Glutamatergic neuron (in vitro differentiated cells): Measurements from ENCODE around the gene EMID1. TPM values are rescaled to one million over a fixed set of nuclear protein-coding genes. Genes with fewer than 3 reads are reported as not detected.

Source experiments
- DNase-seq: peaks from one replicate; pipeline ENCODE4 v3.0.0; 2022
- H3K27ac Mint-ChIP-seq: one replicate; pipeline ENCODE4 v1.8.0; 2020; ENCODE audit warnings: mild to moderate bottlenecking, mixed read lengths, inconsistent platforms; ENCODE audit not compliant: unreplicated experiment
- H3K27me3 Mint-ChIP-seq: one replicate; pipeline ENCODE4 v1.8.0; 2020; ENCODE audit warnings: mild to moderate bottlenecking, moderate library complexity, mixed read lengths, inconsistent platforms; ENCODE audit not compliant: unreplicated experiment
- H3K36me3 Mint-ChIP-seq: one replicate; pipeline ENCODE4 v1.8.0; 2020; ENCODE audit warnings: mild to moderate bottlenecking, mixed read lengths, inconsistent platforms; ENCODE audit not compliant: unreplicated experiment
- H3K4me1 Mint-ChIP-seq: one replicate; pipeline ENCODE4 v1.8.0; 2020; ENCODE audit warnings: mild to moderate bottlenecking, low read depth, mixed read lengths, inconsistent platforms; ENCODE audit not compliant: unreplicated experiment
- H3K4me3 Mint-ChIP-seq: one replicate; pipeline ENCODE4 v1.8.0; 2020; ENCODE audit warnings: mild to moderate bottlenecking, mixed read lengths, inconsistent platforms; ENCODE audit not compliant: unreplicated experiment
- H3K9me3 Mint-ChIP-seq: one replicate; pipeline ENCODE4 v1.8.0; 2020; ENCODE audit warnings: mild to moderate bottlenecking, moderate library complexity, mixed read lengths, inconsistent platforms; ENCODE audit not compliant: unreplicated experiment
- total RNA-seq: library from RNA; stranded (reverse); fragmentation: NEBNext Ultra II Directional; extraction: Animal tissue kit (Norgen Biotek cat#: 25700); gene quantifications from one replicate; pipeline ENCODE4 v1.2.1, GENCODE V29; 2021; ENCODE audit not compliant: unreplicated experiment
- TF ChIP-seq, protein P1 (sequence below): fragments of 200-600 bp; sonication (generic); IDR thresholded peaks from one replicate; pipeline ENCODE4 v1.5.0; 2021; ENCODE audit not compliant: partially characterized antibody, unreplicated experiment

The EMID1 gene
- total RNA-seq, 1 donor from 2014 or later: 0.76 TPM

DNA sequence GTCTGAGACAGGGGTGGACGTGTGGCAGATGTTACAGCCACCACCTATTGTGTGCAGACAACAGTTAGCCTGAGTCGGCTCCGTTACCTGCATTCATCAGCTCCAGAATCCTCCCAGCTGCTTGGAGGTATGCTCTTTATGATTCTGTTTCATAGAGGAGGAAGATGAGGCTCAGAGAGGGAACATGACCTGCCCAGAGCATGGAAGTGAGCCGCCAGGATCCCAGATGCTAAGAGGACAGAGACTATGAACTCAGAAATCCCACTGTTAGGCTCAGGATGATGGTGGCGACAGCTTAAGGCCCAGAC is 1.5 kb downstream of the EMID1 start:
- H3K27ac Mint-ChIP-seq: no peak overlapping the region
- H3K27me3 Mint-ChIP-seq: peaks cover 6% of the 10 kb centered on the region

DNA sequence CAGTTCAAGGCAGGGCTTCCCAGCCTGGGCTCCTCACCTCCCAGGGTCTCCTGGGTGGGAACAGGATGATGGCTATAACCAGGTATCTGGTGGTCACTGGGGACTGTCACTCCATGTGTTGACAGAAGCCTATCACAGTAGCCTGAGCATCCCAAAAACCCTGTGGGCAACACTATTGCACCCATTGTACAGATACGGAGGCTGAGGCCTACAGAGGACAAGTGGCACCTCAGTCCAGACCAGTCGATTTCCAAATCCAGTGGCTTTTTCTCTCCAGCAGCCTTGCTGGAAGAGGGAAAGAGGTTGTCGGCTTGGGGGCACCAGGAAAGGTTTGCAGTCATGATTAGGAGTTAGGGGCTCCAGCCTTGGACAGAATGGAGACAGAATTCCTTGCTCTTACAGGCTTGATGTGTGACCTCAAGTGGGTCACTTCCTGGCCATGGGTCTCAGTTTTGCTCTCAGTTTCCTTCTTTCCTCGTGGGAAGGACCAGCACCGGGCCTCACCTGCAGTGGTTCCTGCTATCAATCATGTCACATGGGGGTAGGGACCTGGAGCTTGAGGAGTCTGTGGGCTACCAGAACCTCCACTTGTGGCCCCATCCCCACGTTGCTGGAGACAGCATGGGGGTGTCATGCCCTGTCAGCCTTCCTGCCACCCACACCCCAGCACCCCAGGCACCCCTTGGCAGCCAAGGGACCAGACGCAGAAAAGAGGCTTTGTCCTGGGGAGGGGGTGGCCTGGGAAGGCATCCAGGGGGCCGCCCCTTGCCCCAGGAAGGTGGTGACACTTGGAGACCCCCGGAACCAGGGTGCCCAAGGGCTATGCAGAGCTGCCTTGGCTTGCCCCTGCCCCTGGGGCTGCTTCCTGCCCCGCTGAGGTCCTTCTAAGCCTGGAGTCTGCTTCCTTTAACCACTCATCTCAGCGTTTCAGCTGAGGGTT is 2.1 kb downstream of the EMID1 start:
- DNase-seq: no peak
- Mint-ChIP-seq H3K36me3 (no peaks in the 10 kb centered on the region), H3K9me3 (peaks cover 8% of the 10 kb centered on the region), H3K27me3 (peaks cover 6% of the 10 kb centered on the region), H3K27ac (no peak overlapping the region), H3K4me1 (peaks cover 1% of the 10 kb centered on the region), H3K4me3 (no peak overlapping the region)
- TF ChIP-seq, protein P1, sequence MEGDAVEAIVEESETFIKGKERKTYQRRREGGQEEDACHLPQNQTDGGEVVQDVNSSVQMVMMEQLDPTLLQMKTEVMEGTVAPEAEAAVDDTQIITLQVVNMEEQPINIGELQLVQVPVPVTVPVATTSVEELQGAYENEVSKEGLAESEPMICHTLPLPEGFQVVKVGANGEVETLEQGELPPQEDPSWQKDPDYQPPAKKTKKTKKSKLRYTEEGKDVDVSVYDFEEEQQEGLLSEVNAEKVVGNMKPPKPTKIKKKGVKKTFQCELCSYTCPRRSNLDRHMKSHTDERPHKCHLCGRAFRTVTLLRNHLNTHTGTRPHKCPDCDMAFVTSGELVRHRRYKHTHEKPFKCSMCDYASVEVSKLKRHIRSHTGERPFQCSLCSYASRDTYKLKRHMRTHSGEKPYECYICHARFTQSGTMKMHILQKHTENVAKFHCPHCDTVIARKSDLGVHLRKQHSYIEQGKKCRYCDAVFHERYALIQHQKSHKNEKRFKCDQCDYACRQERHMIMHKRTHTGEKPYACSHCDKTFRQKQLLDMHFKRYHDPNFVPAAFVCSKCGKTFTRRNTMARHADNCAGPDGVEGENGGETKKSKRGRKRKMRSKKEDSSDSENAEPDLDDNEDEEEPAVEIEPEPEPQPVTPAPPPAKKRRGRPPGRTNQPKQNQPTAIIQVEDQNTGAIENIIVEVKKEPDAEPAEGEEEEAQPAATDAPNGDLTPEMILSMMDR: no peak

More for the DNA sequence above, 1.5 kb downstream of the EMID1 start:
- Mint-ChIP-seq H3K4me3 (no peak overlapping the region), H3K36me3 (no peaks in the 10 kb centered on the region), H3K9me3 (peaks cover 8% of the 10 kb centered on the region), H3K4me1 (peaks cover 3% of the 10 kb centered on the region)
- TF ChIP-seq, protein P1: no peak
- DNase-seq: no peak

DNA sequence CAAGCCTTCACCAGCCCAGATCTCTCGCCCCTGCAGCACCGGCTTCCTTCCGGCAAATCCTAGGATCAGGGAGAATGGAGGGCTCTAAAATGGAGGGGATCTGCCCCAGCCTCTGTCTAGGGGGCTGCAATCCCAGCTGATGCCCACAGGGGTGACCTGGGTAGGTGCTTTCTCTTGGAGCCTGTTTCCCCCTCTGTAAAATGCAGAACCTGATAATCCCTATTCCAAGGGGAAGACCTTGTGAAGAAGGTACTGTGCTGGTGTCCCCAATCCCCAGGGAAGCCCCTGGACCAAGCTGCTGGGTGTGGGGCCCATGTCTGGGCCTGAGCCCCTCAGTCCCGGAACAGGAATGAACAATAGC is 2.8 kb downstream of the EMID1 start:
- no peak overlapping the region for H3K4me3 Mint-ChIP-seq
- no peak overlapping the region for H3K27ac Mint-ChIP-seq
- H3K27me3 Mint-ChIP-seq: peaks cover 5% of the 10 kb centered on the region
- H3K9me3 Mint-ChIP-seq: peaks cover 8% of the 10 kb centered on the region
- TF ChIP-seq, protein P1: no peak
- peaks cover 1% of the 10 kb centered on the region for H3K4me1 Mint-ChIP-seq
- H3K36me3 Mint-ChIP-seq: no peaks in the 10 kb centered on the region
- DNase-seq: no peak

DNA sequence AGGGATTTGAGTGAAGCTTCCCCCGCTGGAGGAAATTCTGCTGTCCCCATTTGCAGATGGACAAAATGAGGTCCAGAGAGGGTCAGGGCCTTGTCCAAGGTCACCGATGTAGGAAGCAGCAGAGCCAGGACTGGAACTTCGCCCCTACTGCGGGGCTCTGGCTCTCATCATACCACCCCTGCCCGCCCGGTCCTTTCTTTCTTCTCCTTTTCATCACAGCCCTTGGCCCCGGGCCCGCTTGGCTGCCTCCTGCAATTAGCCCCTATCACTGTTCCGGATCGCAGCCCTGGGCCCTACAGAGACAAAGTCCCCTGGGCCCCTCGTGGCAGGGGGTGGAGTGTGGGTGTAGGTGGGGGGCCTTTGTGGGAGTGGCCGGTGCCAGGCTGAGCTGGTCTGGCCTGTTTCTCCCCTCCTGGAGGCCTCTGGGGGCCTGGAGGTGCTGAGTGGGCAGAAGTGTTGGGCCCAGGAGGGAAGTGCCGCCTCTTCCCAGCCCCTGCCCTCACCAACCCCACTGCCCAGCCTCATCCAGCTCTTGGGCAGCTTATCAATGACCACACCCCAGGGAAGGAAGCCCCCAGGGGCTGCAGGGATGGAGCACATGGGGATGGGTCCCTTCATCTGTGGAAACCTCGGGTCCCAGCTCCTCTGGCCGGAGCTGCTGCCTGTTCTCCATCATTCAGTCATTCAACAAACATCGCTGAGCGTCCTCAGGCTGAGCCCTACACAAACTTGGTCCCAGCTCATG is 3.4 kb downstream of the EMID1 start:
- Mint-ChIP-seq H3K27ac (no peak overlapping the region), H3K9me3 (peaks cover 8% of the 10 kb centered on the region), H3K4me1 (peaks cover 1% of the 10 kb centered on the region)

More for the DNA sequence above, 3.4 kb downstream of the EMID1 start:
- no peak overlapping the region for H3K4me3 Mint-ChIP-seq
- TF ChIP-seq, protein P1: no peak
- DNase-seq: no peak
- H3K27me3 Mint-ChIP-seq: peaks cover 6% of the 10 kb centered on the region
- no peaks in the 10 kb centered on the region for H3K36me3 Mint-ChIP-seq
